Panc1 (cell line): ENCODE data around the gene LOXL4. TPM values are rescaled to one million over a fixed set of nuclear protein-coding genes. Genes with fewer than 3 reads are reported as not detected.

Experiments used
- ATAC-seq: fragments of 200-7000 bp; cut with Tn5 transposase; 2 replicates; pipeline ENCODE4 v1.9.1; 2020; ENCODE audit warnings: mild to moderate bottlenecking, moderate library complexity
- BruUV-seq: library from RNA; stranded (reverse); fragments of 400-500 nt; replicated peaks from 2 replicates; lab custom pipeline; 2021; lab: Mats Ljungman, UMichigan
- CTCF ChIA-PET: fragments of 300-600 bp; sonication (Branson Sonifier 250); formaldehyde crosslinking; loops from one replicate; lab custom pipeline; 2022; ENCODE audit warnings: antibody characterized with exemption; lab: Charles Lee
- POLR2A ChIA-PET: fragments of 300-600 bp; sonication (Branson Sonifier 250); formaldehyde crosslinking; loops from one replicate; lab custom pipeline; 2022; ENCODE audit warnings: antibody characterized with exemption; lab: Charles Lee
- DNase-seq: peaks from one replicate; pipeline ENCODE4 v3.0.0-alpha.2; 2010; ENCODE audit warnings: low read depth, low spot score
- H3K27ac ChIP-seq: 2 replicates; pipeline ENCODE4 v1.5.1; 2011; ENCODE audit warnings: mild to moderate bottlenecking, low read length, inconsistent platforms
- H3K27me3 ChIP-seq: fragments of 200-500 bp; sonication (Bioruptor generic); 2 replicates; pipeline ENCODE4 v1.6.0; 2014; ENCODE audit warnings: low read length, inconsistent platforms; ENCODE audit not compliant: control insufficient read depth, insufficient read depth
- H3K36me3 ChIP-seq: fragments of 200-500 bp; sonication (Bioruptor generic); 2 replicates; pipeline ENCODE4 v1.5.1; 2014; ENCODE audit warnings: inconsistent platforms, mild to moderate bottlenecking, low read length, moderate library complexity; ENCODE audit not compliant: control insufficient read depth, insufficient read depth
- H3K4me1 ChIP-seq: 2 replicates; pipeline ENCODE4 v1.5.1; 2011; ENCODE audit warnings: inconsistent platforms, mild to moderate bottlenecking, low read length, moderate library complexity; ENCODE audit not compliant: control insufficient read depth, insufficient read depth
- H3K4me3 ChIP-seq, 2 experiments: 2 replicates each; pipeline ENCODE4 v1.5.1; 2011 to 2012; ENCODE audit warnings: low read depth in 2 of 2, low read length in 2 of 2, mild to moderate bottlenecking in 2 of 2, inconsistent platforms in 1 of 2, moderate library complexity in 1 of 2
- H3K9me3 ChIP-seq: fragments of 200-500 bp; sonication (Bioruptor generic); 2 replicates; pipeline ENCODE4 v1.5.1; 2014; ENCODE audit warnings: low read depth, mild to moderate bottlenecking, inconsistent platforms, low read length, moderate library complexity; ENCODE audit not compliant: control insufficient read depth, insufficient read depth
- POLR2AphosphoS5 ChIP-seq: IDR thresholded peaks from 2 replicates; pipeline ENCODE4 v1.6.1; 2012; ENCODE audit warnings: mild to moderate bottlenecking, low read depth, low read length, moderate library complexity
- SIN3A ChIP-seq: IDR thresholded peaks from 2 replicates; pipeline ENCODE4 v1.6.1; 2012; ENCODE audit warnings: low read depth, mild to moderate bottlenecking, low read length, moderate library complexity, borderline replicate concordance; ENCODE audit not compliant: insufficient read depth
- TCF7L2 ChIP-seq: IDR thresholded peaks from 2 replicates; pipeline ENCODE4 v1.6.1; 2011; ENCODE audit warnings: mild to moderate bottlenecking, low read depth, low read length, inconsistent platforms
- in situ Hi-C: cut with HindIII; loops from 2 replicates; pipeline ENCODE4 v1.10.0; 2016; ENCODE audit warnings: low sequenced_read_pairs, low pct_unique_long_range_greater_than_20kb
- intact Hi-C: fragments of 100-400 bp; cut with micrococcal nuclease; formaldehyde crosslinking; loops from one replicate; pipeline ENCODE4 v1.10.0; 2022; ENCODE audit not compliant: unreplicated experiment
- total RNA-seq: library from RNA; stranded (reverse); gene quantifications from one replicate; pipeline ENCODE4 v1.2.1, GENCODE V29; 2021; ENCODE audit not compliant: unreplicated experiment
- TF ChIP-seq, protein P1 (sequence below), 2 experiments: IDR thresholded peaks; 2 replicates each; pipeline ENCODE4 v1.6.1; 2011 to 2012; ENCODE audit warnings: low read depth in 2 of 2, control low read depth in 1 of 2, low read length in 1 of 2, mild to moderate bottlenecking in 1 of 2, moderate library complexity in 1 of 2; ENCODE audit not compliant: insufficient read depth in 1 of 2
- TF ChIP-seq, protein P2 (sequence below): fragments of 450-650 bp; IDR thresholded peaks from 2 replicates; pipeline ENCODE4 v1.5.1; 2017; ENCODE audit warnings: mild to moderate bottlenecking

Gene LOXL4
- total RNA-seq, 1 experiment from 2014 or later = 17.7 TPM

DNA sequence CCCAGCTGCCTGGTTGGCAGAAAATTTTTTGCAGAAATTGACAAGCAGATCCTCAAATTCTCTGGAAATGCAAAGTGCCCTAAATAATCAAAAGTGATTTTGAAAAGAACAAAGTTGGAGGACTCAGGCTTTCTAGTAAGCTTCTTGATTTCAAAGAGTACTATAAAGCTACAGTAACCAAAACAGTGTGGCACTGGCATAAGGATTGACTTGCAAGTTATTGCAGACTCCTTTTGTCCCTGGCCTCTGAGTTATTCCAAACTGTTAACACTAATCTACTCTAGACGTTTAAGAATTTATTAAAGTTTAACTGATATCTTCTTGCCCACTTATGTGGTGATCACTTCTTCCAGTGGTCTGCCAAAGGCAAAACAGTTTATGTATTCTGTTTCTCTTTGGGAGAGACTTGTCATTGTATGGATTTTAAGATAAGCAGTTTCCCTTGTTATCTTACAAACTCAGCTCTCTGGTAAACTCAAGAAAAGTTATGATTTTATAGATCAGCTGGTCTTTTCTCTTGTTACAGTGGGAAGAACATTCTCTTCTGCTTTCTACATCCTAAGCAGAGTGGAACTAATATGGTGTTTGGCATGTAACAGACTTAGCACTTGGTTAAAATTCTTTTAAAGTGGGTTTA lies 41.4 kb downstream of the LOXL4 start:
- in situ Hi-C loops = no loop called here
- BruUV-seq = no TSS peak

DNA sequence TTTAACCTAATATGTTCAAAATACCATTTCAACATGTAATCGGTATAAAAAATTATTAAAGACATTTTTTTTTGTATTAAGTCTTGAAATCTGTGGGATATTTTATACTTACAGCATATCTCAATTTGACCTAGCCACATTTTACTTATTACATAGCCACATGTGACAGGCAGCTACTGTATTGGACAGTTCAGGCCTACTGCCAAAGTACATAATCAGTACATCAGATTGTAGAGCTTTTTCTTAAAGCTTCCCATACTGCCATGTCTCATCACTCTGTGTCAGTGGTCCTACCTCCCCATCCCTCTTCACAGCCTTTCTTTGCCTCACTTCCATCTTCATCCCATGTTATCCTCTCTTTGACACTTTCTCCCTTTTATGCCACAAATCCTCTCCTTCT lies 43.0 kb downstream of the LOXL4 start:
- Histone ChIP-seq H3K9me3 (peaks cover 2% of the 10 kb centered on the region; the same call in 1 of the 2 replicates), H3K4me3 (no peak overlapping the region), H3K4me1 (no peaks in the 10 kb centered on the region), H3K36me3 (no peaks in the 10 kb centered on the region), H3K27me3 (no peaks in the 10 kb centered on the region), H3K27ac (no peak overlapping the region)
- ChIA-PET POLR2A (no interaction called here), CTCF (no interaction called here)
- no peak for TF ChIP-seq SIN3A
- TF ChIP-seq, protein P1, sequence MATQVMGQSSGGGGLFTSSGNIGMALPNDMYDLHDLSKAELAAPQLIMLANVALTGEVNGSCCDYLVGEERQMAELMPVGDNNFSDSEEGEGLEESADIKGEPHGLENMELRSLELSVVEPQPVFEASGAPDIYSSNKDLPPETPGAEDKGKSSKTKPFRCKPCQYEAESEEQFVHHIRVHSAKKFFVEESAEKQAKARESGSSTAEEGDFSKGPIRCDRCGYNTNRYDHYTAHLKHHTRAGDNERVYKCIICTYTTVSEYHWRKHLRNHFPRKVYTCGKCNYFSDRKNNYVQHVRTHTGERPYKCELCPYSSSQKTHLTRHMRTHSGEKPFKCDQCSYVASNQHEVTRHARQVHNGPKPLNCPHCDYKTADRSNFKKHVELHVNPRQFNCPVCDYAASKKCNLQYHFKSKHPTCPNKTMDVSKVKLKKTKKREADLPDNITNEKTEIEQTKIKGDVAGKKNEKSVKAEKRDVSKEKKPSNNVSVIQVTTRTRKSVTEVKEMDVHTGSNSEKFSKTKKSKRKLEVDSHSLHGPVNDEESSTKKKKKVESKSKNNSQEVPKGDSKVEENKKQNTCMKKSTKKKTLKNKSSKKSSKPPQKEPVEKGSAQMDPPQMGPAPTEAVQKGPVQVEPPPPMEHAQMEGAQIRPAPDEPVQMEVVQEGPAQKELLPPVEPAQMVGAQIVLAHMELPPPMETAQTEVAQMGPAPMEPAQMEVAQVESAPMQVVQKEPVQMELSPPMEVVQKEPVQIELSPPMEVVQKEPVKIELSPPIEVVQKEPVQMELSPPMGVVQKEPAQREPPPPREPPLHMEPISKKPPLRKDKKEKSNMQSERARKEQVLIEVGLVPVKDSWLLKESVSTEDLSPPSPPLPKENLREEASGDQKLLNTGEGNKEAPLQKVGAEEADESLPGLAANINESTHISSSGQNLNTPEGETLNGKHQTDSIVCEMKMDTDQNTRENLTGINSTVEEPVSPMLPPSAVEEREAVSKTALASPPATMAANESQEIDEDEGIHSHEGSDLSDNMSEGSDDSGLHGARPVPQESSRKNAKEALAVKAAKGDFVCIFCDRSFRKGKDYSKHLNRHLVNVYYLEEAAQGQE (IDR thresholded peaks at IDR 0.05; ENCODE audit: insufficient read depth in 1 of 2, low read depth in 2 of 2, low read length in 1 of 2) = no peak
- TF ChIP-seq, protein P2, sequence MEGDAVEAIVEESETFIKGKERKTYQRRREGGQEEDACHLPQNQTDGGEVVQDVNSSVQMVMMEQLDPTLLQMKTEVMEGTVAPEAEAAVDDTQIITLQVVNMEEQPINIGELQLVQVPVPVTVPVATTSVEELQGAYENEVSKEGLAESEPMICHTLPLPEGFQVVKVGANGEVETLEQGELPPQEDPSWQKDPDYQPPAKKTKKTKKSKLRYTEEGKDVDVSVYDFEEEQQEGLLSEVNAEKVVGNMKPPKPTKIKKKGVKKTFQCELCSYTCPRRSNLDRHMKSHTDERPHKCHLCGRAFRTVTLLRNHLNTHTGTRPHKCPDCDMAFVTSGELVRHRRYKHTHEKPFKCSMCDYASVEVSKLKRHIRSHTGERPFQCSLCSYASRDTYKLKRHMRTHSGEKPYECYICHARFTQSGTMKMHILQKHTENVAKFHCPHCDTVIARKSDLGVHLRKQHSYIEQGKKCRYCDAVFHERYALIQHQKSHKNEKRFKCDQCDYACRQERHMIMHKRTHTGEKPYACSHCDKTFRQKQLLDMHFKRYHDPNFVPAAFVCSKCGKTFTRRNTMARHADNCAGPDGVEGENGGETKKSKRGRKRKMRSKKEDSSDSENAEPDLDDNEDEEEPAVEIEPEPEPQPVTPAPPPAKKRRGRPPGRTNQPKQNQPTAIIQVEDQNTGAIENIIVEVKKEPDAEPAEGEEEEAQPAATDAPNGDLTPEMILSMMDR = no peak
- no peak for TF ChIP-seq POLR2AphosphoS5
- no peak for TF ChIP-seq TCF7L2
- in situ Hi-C loops (no loop called here), intact Hi-C loops (no loop called here)
- DNase-seq (no peak), ATAC-seq (no peak)
- no TSS peak for BruUV-seq

More for the DNA sequence above, 41.4 kb downstream of the LOXL4 start:
- POLR2A ChIA-PET = no interaction called here
- ATAC-seq (no peak), DNase-seq (no peak)
- Histone ChIP-seq H3K9me3 (no peaks in the 10 kb centered on the region; the same call in 1 of the 2 replicates), H3K4me3 (no peak overlapping the region), H3K36me3 (no peaks in the 10 kb centered on the region), H3K27ac (no peak overlapping the region), H3K4me1 (no peaks in the 10 kb centered on the region), H3K27me3 (no peaks in the 10 kb centered on the region)
- intact Hi-C loops = no loop called here
- TF ChIP-seq TCF7L2 (no peak), SIN3A (no peak), POLR2AphosphoS5 (no peak)
- TF ChIP-seq, protein P1 (IDR thresholded peaks at IDR 0.05; ENCODE audit: insufficient read depth in 1 of 2, low read depth in 2 of 2, low read length in 1 of 2) = no peak
- TF ChIP-seq, protein P2 = no peak
- CTCF ChIA-PET = no interaction called here
